GM18498 (cell line): ENCODE data around the gene COL27A1.
"Not testable (repeated sequence)": the region's sequence is repeated elsewhere in the genome, so short reads cannot be mapped to it uniquely, and the experiment has no call there.

ENCODE experiments used
- ATAC-seq: cut with Tn5 transposase; IDR thresholded peaks from one replicate; pipeline ENCODE4 v1.9.1; 2021; ENCODE audit warnings: mild to moderate bottlenecking, moderate library complexity; ENCODE audit not compliant: unreplicated experiment

The COL27A1 gene

GRCh38 chr9:114180696-114181606, 25.6 kb downstream of the COL27A1 start:
- no peak for ATAC-seq

- ATAC-seq, result no peak
Observed at GRCh38 chr9:114181607-114182409, 26.5 kb downstream of the COL27A1 start.

DNA sequence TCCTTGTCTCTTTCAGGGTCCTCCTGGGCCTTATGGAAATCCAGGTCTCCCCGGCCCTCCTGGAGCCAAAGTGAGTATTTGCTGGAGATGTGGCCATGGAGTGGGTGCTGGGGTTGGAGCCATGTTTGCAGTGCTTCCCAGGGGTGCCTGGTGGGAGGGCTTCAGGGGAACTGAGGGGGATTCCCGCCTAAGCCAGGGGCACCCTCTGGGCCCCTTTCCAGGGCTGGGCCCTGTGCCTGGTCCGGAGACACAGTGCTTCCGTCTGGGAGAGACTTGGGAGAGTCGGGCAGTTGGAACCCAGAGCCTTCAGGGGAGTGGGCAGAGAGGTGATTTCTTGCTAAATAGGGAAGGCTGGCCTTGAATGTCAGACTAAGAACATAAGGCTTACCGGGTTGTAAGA, 27.7 kb downstream of the COL27A1 start:
- no peak for ATAC-seq

- ATAC-seq, result no peak
Observed at GRCh38 chr9:114184071-114184470, 28.7 kb downstream of the COL27A1 start.

DNA sequence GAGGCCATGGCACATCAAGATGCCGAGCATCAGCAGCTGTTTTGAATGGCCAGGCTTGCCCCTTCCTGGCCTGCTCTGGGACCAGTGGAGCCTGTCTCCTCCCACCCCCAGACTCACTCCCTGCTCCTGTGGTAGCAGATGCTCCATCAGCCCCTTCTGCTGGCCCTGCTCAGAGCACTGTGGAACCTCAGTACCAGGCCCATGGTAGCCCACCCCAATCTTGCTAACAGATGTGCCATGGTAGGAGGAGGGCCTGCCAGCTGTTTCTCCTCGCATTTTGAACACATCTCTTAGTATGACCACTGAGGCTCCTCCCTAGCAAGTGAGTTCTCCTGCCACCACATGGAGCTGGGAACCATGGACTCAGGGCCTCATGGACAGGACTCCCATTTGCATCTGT, 29.5 kb downstream of the COL27A1 start:
- ATAC-seq, result no peak

DNA sequence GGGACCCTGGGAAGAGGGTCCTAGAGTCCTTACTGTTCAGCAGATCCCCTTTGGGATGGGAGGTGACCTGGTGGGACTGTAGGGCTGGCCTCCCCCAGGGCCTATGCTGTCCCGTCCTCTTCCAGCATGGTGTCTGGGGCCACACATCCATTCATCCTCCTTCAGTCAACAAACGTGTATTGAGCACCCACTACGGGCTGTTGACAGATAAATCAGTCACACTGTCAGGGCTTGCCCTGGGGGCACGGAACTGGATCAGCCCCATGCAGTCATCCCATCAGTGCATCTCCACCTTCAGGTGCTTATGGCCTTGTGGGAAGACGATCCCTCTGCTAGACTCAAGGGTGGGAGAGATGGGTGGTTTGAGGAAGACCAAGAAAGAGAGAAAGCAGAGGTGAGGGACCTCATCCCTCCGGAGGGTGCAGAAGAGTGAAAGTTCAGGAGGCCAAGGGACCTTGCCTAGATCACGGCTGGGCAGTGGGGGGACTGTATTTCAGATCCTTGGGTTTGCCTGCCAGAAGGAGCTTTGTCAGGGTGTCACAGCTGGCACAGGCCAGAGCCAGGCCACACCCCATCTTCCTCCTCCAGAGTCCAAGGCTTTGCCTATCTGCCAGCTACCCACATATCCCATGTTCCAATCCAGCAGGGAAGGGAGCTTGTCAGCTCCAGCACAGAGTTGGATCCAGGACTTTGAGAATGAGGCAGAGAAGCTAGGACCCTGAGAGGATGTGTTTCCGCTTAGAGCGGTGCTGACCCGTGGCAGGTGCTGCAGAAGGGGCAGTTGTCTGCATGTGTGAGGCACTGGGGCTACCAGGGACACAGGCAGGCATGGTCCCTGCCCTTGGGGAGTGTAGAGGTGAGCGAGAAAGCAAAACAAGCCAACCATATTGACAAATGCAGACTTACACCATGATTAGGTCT, 30.5 kb downstream of the COL27A1 start:
- ATAC-seq, result no peak

- ATAC-seq, result no peak
Observed at GRCh38 chr9:114186605-114187289, 31.4 kb downstream of the COL27A1 start.

DNA sequence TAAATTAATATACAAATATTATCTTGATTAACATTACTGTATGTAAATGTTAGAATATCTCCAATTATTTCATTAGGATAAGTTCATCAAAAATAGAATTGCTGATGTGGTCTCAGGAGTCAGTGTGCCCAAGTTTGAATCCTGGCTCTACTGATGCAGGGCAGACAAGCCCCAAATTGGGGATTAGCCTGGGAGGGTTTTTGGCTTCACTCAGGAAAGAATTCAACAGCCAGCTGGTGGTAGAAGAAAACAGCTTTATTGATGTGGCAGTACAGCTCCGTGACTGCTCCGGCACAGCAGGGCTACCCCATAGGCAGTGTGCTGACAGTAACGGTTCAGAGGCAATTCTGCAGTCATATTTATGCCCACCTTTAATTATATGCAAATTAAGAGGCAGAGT, 32.5 kb downstream of the COL27A1 start:
- ATAC-seq, result no peak

DNA sequence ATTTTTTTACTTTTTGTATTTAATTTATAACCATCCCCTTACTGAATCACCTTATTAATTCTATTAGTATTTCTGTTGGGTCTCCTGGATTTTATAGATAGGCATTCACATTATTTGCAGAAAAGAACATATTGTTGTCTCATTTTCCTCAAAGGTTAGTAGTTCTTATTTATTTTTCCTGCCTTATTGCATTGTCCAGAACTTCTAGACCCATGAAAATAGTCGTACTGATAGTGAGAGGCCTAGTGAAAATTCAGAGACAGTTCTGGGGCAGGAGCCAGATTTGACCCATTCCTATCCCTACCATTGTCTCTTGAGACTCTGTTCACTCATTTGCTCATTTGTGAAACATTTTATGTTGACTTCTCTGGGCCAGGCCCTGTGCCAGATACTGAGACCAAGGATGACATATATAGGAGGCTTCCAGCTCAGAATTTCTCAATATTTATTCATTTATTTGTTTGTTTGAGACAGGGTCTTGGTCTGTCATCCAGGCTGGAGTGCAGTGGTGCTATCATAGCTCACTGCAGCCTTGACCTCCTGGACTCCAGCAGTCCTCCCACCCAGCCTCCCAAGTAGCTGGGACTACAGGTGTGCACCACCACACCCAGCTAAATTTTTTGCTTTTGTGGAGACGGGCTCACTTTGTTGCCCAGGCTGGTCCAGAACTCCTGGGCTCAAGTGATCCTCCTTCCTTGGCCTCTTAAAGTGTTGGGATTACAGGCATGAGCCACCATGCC, 34.7 kb downstream of the COL27A1 start:
- ATAC-seq, result no peak

- ATAC-seq, result no peak
Observed at GRCh38 chr9:114190563-114190905, 35.2 kb downstream of the COL27A1 start.

GRCh38 chr9:114191402-114191801, 36.1 kb downstream of the COL27A1 start:
- ATAC-seq, result not testable (repeated sequence)

GRCh38 chr9:114192539-114192938, 37.2 kb downstream of the COL27A1 start:
- ATAC-seq, result no peak

DNA sequence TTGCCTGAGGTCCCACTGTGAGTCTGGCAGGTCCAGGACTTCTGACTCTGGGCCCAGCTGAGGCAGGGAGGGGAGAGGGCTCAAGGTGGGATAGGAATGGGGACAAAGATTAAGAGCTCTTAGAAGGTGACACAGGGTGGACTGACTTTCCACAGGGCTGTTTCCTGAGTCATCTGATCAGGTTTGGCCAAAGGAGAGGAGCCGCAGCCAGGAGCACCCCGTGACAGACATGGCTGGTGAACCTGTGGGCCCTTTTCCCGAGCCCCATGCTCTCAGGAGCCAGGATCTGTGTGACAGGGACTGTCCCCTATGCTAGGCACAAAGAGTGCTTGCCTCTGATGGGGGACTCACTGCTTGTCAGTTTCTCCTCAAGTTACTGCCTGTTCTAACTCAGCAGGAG, 37.8 kb downstream of the COL27A1 start:
- ATAC-seq, result no peak

DNA sequence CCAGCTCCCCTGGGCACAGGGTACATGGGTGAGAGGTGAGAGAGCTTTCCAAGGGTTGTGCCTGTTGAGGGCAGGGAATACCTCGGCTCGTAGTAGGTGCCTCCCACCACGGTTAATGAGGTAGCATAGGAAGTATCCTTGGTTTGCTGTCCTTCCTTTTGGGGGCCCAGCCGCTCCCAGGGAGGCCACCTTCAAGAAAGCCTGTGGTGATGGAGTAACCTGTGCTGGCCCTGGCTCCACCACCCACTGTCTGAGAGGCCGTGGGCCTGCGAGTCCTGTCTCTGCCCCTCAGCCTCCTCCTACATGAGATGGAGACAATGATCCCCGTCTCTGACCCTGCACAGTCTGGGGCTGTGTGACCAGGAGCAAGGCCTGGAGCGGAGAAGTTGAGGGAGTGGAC, 40.8 kb downstream of the COL27A1 start:
- no peak for ATAC-seq

- no peak for ATAC-seq
Observed at GRCh38 chr9:114196979-114197622, 41.8 kb downstream of the COL27A1 start.

DNA sequence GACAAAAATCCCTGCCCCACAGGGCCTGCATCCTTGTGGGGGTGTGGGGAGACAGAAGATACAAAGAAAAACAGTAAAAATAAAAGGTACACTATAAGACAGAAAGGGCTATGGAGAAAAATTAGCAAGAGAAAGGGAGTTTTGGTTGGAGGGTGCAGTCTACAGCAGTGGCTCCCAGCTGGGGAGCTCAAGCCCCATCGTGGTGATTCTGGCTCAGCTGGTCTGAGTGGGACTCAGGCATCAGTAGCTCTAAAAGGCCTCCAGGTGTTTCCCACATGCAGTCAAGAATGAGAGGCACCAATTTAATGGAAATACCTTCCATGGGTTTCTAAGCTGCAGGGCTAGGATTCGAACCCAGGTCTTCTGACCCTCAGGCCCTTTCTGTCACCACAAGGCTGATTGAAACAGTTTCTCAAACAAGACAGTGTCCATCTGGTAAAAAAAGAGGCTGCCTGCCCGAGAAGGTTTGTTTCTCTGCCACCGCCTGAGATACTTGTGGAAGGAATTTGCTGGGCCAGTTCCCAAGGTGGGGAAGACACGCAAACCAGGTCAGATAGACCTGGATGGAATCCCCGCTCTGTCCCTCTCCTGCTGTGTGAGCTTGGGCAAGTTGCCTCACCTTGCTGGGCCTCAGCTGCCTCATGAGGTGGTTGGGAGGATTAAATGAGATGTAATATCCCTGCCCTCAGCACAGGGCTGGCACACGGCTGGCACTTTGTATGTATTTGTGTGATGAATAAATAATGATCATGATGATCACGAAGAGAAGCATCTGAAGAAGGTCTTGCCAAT, 43.1 kb downstream of the COL27A1 start:
- ATAC-seq, result no peak

DNA sequence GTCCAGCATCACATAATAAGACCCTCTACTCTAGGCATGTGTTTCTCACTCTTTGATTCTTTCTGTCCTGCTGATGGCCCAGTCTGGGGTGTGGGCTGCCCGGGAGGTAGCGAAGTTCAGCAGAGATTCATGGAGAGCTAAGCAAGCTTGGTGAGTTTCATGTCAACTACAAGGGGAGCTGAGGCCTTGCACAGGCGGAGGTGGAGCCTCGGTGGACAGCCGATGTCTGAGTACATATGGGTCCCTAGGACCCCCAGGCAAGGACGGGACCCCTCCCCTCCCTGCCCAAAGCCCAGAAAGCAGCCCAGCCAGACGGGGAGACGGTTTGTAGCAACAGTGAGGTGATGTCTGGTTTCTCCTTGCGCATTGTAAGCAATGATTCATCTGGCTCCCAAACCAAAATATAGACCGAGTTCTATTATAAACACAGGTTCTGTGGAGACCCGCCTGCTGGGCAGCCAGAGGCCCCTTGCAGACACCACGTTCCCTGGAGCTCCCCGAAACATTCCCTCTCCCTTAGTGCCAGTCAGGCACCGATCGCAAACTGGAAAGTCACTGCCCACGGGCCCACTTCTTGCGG, 45.5 kb downstream of the COL27A1 start:
- no peak for ATAC-seq

DNA sequence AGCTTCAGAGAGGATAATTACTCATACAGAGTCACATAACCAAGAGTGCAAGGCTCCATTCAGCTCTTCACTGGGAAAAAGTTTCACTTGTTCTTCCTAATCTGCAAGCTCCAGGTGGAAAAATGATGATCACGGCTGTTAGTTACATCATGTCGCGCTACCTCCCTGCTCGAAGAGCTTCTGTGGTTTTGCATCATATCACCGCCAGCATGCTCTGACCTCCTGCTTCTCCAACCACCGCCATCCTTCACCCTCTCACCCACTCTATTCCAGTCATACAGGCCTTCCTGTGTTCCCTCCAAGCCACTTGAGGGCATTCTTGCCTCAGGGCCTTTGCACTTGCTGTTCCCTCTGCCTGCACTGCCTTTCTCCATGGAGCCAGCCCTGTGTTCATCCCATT, 47.1 kb downstream of the COL27A1 start:
- ATAC-seq, result no peak
